Astrocyte of the spinal cord (primary cell): ENCODE measurements around the gene SMPDL3B.

Source experiments
- DNase-seq: peaks from one replicate; pipeline ENCODE4 v3.0.0; 2011; ENCODE audit warnings: low read depth, low spot score
- H3K4me3 ChIP-seq: 2 replicates; pipeline ENCODE4 v1.5.1; 2011; ENCODE audit warnings: low read depth, mild to moderate bottlenecking, low read length, moderate library complexity
- CTCF ChIP-seq: IDR thresholded peaks from 2 replicates; pipeline ENCODE4 v1.5.1; 2012; ENCODE audit warnings: low read depth, mild to moderate bottlenecking, low read length, inconsistent platforms
- in situ Hi-C: cut with HindIII; loops from 2 replicates; pipeline ENCODE4 v1.10.0; 2017; ENCODE audit warnings: low sequenced_read_pairs

SMPDL3B gene

GRCh38 chr1:27958513-27958912 is 23.7 kb downstream of the SMPDL3B start:
- no peak for TF ChIP-seq CTCF
- no peak for DNase-seq
- in situ Hi-C loops: no loop called here
- H3K4me3 ChIP-seq: no peak overlapping the region

- H3K4me3 ChIP-seq: peak within 1 kb of the TSS; percentile 62
- in situ Hi-C loops: no loop called here
- TF ChIP-seq CTCF: peak; percentile 44
- DNase-seq: peak; percentile 71
These were observed 25.2 kb downstream of the SMPDL3B start, which contains the start of gene XKR8 for GRCh38 chr1:27959792-27960603. Gene XKR8 (plus strand): TSS chr1:27959973. CDS start chr1:27960070, 97 bp downstream.

- in situ Hi-C loops: no loop called here
- H3K4me3 ChIP-seq: peak overlapping the region; percentile 62
- no peak for DNase-seq
- no peak for TF ChIP-seq CTCF
These were observed 26.2 kb downstream of the SMPDL3B start for GRCh38 chr1:27960762-27961645.

GRCh38 chr1:27961646-27962221 is 26.9 kb downstream of the SMPDL3B start:
- in situ Hi-C loops: no loop called here
- no peak for TF ChIP-seq CTCF
- no peak for DNase-seq
- H3K4me3 ChIP-seq: no peak overlapping the region

- H3K4me3 ChIP-seq: no peak overlapping the region
- in situ Hi-C loops: no loop called here
- no peak for TF ChIP-seq CTCF
- no peak for DNase-seq
These were observed 28.6 kb downstream of the SMPDL3B start for GRCh38 chr1:27963393-27963792.

GRCh38 chr1:27966402-27967105 is 31.8 kb downstream of the SMPDL3B start:
- in situ Hi-C loops: no loop called here
- no peak for DNase-seq
- H3K4me3 ChIP-seq: no peak overlapping the region
- no peak for TF ChIP-seq CTCF
